Endothelial cell of umbilical vein (primary cell): ENCODE measurements around the gene SLC25A45.

Experiments
- EZH2 ChIP-seq: IDR thresholded peaks from 2 replicates; pipeline ENCODE4 v1.6.1; 2012; ENCODE audit warnings: borderline replicate concordance, low read depth, mild to moderate bottlenecking, moderate library complexity, low read length, inconsistent platforms; ENCODE audit not compliant: severe bottlenecking
- POLR2A ChIP-seq: IDR thresholded peaks from 2 replicates; pipeline ENCODE4 v1.6.1; 2012; ENCODE audit warnings: low read depth, mild to moderate bottlenecking, control low read depth, low read length

DNA sequence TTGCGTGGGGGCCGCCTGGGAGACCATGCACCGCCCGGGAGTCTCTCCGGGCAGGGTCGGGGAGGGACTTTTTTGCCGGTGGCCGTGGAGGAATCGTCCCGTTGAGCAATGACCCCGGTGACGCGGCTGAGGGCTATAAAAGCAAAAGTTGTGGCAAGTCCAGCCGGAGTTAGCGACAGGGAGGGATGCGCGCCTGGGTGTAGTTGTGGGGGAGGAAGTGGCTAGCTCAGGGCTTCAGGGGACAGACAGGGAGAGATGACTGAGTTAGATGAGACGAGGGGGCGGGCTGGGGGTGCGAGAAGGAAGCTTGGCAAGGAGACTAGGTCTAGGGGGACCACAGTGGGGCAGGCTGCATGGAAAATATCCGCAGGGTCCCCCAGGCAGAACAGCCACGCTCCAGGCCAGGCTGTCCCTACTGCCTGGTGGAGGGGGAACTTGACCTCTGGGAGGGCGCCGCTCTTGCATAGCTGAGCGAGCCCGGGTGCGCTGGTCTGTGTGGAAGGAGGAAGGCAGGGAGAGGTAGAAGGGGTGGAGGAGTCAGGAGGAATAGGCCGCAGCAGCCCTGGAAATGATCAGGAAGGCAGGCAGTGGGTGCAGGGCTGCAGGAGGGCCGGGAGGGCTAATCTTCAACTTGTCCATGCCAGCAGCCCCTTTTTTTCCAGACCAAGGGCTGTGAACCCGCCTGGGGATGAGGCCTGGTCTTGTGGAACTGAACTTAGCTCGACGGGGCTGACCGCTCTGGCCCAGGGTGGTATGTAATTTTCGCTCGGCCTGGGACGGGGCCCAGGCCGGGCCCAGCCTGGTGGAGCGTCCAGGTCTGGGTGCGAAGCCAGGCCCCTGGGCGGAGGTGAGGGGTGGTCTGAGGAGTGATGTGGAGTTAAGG, 40.4 kb upstream of the SLC25A45 start, which contains the start of gene NEAT1:
- TF ChIP-seq EZH2 (no peak), POLR2A (peak; percentile 98)
